Esophagus muscularis mucosa (tissue), 4 donors: Measurements from ENCODE around the gene NSL1. TPM values are rescaled to one million over a fixed set of nuclear protein-coding genes. Genes with fewer than 3 reads are reported as not detected.

Experiments
- DNase-seq: peaks from one replicate; pipeline ENCODE4 v3.0.0-alpha.2; 2017; ENCODE audit errors: extremely low spot score
- H3K27ac ChIP-seq, 4 donors: fragments of 200-600 bp; sonication (generic); replicated peaks in 1 of 4; 1 replicate in 3 of 4; 2 replicates in 1 of 4; pipeline ENCODE4 v1.5.1; 2016 to 2019; ENCODE audit warnings: mild to moderate bottlenecking in 1 of 4
- H3K27me3 ChIP-seq, 4 donors: fragments of 200-600 bp; sonication (generic); one replicate each; pipeline versions ENCODE4 v1.5.1 to v1.6.0; 2016 to 2019
- H3K36me3 ChIP-seq, 4 donors: fragments of 200-600 bp; sonication (generic); one replicate each; pipeline ENCODE4 v1.5.1; 2016 to 2019
- H3K4me1 ChIP-seq, 4 donors: fragments of 200-600 bp; sonication (generic); one replicate each; pipeline ENCODE4 v1.5.1; 2016 to 2019
- H3K4me3 ChIP-seq, 4 donors: fragments of 200-600 bp; sonication (generic); 1 replicate in 2 of 4; 2 replicates in 2 of 4; pipeline ENCODE4 v1.5.1; 2016 to 2019; ENCODE audit warnings: mild to moderate bottlenecking in 4 of 4, moderate library complexity in 1 of 4
- H3K9me3 ChIP-seq, 4 donors: fragments of 200-600 bp; sonication (generic); 1 replicate in 3 of 4; 2 replicates in 1 of 4; pipeline ENCODE4 v1.5.1; 2016 to 2019
- EP300 ChIP-seq: sonication (generic); formaldehyde crosslinking; IDR thresholded peaks from one replicate; pipeline ENCODE4 v1.6.1; 2017; ENCODE audit warnings: antibody characterized with exemption
- POLR2A ChIP-seq: fragments of 450-650 bp; IDR thresholded peaks from one replicate; pipeline ENCODE4 v1.6.1; 2017; ENCODE audit warnings: antibody characterized with exemption, moderate library complexity, mild to moderate bottlenecking, low read depth
- POLR2AphosphoS5 ChIP-seq, 2 donors: sonication (generic); formaldehyde crosslinking; IDR thresholded peaks; one replicate each; pipeline ENCODE4 v1.6.1; 2017; ENCODE audit warnings: antibody characterized with exemption in 2 of 2
- WGBS: methylation state at CpG from one replicate; pipeline ENCODE4 v1.1.5; 2018; 5-methylcytosine and 5-hydroxymethylcytosine counted together
- intact Hi-C: fragments of 100-400 bp; cut with DNase I; formaldehyde crosslinking; loops from one replicate; pipeline ENCODE4 v1.15.1; 2023
- total RNA-seq, 4 donors: library from RNA; depleted of rRNA; stranded (reverse); fragments of >200 nt; gene quantifications; one replicate each; pipeline versions ENCODE4 v1.1.0 to v1.2.1, GENCODE V29; 2016
- TF ChIP-seq, protein P1 (sequence below), 3 experiments: fragments of 200-600 bp in 2 of 3; fragments of 450-650 bp in 1 of 3; sonication (generic) in 2 of 3; IDR thresholded peaks; one replicate each; pipeline ENCODE4 v1.5.1; 2017 to 2019; ENCODE audit warnings: antibody characterized with exemption in 3 of 3, mild to moderate bottlenecking in 2 of 3, moderate library complexity in 1 of 3

NSL1 gene
- total RNA-seq, 4 donors from 2014 or later: 20.0 to 42.0 (median 30.8) TPM

DNA sequence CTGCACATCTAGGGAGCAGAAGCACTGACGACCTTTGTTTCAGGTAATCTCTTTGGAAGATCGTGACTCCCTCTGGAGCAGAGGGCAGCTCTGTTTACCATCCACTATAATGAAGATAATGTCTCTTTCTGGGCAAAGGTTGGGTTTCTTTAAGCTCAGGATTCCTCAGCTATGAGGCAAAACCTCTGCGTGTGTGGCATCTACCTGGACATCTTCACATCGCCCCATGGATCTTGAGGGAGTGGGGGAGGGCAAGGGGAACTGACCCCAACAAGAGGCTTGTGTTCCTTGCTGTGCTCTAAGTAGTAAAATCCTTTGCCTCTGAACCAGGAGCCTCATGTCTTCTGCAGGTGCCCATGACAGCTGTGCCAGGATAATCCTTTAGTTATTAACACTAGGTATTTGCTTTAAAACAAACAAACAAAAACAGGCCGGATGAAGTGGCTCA, 36.3 kb upstream of the NSL1 start:
- intact Hi-C loops: no loop called here

DNA sequence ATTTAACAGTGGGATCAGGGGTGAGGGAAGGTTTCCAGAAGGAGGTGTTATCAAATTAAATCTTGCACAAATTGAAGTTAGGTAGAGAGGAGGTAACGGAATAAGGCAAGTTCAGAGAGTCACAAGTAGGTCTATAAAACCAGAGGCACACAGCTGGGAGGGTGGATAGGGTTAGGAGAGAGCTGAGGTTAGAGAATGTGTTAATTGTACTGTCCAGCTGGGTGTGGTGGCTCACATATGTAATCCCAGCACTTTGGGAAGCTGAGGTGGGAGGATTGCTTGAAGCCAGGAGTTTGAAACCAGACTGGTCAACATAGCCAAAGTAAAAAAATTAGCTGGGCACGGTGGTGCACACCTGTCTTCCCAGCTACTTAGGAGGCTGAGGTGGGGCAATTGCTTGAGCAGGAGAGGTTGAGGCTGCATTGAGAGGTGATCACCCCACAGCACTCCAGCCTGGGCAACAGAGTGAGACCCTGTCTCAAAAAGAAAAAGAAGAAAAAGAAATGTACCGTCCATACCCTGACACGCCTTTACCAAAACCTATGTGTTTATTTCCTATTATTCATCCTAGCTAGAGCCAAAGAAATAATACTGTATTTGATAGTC, 35.7 kb upstream of the NSL1 start:
- intact Hi-C loops: no loop called here
- H3K27ac ChIP-seq: no peak overlapping the region
- TF ChIP-seq, protein P1, sequence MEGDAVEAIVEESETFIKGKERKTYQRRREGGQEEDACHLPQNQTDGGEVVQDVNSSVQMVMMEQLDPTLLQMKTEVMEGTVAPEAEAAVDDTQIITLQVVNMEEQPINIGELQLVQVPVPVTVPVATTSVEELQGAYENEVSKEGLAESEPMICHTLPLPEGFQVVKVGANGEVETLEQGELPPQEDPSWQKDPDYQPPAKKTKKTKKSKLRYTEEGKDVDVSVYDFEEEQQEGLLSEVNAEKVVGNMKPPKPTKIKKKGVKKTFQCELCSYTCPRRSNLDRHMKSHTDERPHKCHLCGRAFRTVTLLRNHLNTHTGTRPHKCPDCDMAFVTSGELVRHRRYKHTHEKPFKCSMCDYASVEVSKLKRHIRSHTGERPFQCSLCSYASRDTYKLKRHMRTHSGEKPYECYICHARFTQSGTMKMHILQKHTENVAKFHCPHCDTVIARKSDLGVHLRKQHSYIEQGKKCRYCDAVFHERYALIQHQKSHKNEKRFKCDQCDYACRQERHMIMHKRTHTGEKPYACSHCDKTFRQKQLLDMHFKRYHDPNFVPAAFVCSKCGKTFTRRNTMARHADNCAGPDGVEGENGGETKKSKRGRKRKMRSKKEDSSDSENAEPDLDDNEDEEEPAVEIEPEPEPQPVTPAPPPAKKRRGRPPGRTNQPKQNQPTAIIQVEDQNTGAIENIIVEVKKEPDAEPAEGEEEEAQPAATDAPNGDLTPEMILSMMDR (IDR thresholded peaks at IDR 0.05): no peak
- TF ChIP-seq EP300 (no peak), POLR2AphosphoS5 (IDR thresholded peaks at IDR 0.05) (no peak), POLR2A (no peak)
- WGBS: 93% methylated on average over 4 of the region's 4 CpGs
- H3K4me1 ChIP-seq: no peaks in the 10 kb centered on the region
- no peaks in the 10 kb centered on the region for H3K27me3 ChIP-seq
- H3K4me3 ChIP-seq: no peak overlapping the region
- peaks cover 0 to 16% (median 14%) of the 10 kb centered on the region in 4 donors for H3K9me3 ChIP-seq
- no peaks in the 10 kb centered on the region for H3K36me3 ChIP-seq
- no peak for DNase-seq

More for the DNA sequence above, 36.3 kb upstream of the NSL1 start:
- Histone ChIP-seq H3K27me3 (no peaks in the 10 kb centered on the region), H3K36me3 (no peaks in the 10 kb centered on the region), H3K9me3 (peaks cover 0 to 16% (median 14%) of the 10 kb centered on the region in 4 donors), H3K4me1 (no peaks in the 10 kb centered on the region), H3K27ac (no peak overlapping the region), H3K4me3 (no peak overlapping the region)
- WGBS: 92% methylated on average over 5 of the region's 5 CpGs
- TF ChIP-seq, protein P1 (IDR thresholded peaks at IDR 0.05): no peak
- TF ChIP-seq EP300 (no peak), POLR2A (no peak), POLR2AphosphoS5 (IDR thresholded peaks at IDR 0.05) (no peak)
- no peak for DNase-seq

DNA sequence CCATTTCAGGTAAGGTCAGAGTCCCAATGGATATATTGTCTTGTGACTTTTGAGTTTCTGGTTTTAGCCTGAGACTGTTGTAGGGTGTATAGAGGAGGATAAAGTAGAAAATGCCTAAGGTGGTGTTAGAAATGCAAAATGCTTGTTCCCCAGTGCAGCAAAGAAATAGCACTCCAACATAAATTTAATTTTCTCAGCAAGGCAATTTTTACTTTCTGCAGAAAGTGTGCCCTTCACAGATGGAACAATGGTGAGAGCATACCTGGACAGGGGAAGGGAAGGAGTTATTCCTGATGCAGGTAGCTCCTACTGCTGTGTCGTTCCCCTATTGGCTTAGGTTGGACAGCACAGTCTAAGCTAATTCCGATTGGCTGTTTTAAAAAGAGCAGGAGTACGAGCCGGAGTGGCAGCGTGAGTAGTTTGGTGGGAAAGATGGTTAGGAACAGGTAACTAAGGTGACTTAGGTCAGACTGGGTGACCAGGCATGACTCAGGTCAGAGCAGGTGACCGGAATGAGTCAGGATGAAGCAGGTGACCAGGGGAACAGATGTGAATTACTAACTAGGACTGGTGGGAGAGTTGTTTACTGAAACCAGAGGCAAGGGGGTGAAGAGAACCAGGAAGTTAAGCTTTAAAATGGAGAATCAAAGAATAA, 34.3 kb upstream of the NSL1 start:
- H3K36me3 ChIP-seq: no peaks in the 10 kb centered on the region
- H3K9me3 ChIP-seq: peaks cover 0 to 16% (median 14%) of the 10 kb centered on the region in 4 donors
- H3K4me1 ChIP-seq: no peaks in the 10 kb centered on the region
- 98% methylated on average over 6 of the region's 6 CpGs for WGBS
- TF ChIP-seq EP300 (no peak), POLR2A (no peak), POLR2AphosphoS5 (IDR thresholded peaks at IDR 0.05) (no peak)
- TF ChIP-seq, protein P1 (IDR thresholded peaks at IDR 0.05): no peak
- H3K4me3 ChIP-seq: no peak overlapping the region
- no peaks in the 10 kb centered on the region for H3K27me3 ChIP-seq
- no peak for DNase-seq
- intact Hi-C loops: no loop called here
- H3K27ac ChIP-seq: no peak overlapping the region

DNA sequence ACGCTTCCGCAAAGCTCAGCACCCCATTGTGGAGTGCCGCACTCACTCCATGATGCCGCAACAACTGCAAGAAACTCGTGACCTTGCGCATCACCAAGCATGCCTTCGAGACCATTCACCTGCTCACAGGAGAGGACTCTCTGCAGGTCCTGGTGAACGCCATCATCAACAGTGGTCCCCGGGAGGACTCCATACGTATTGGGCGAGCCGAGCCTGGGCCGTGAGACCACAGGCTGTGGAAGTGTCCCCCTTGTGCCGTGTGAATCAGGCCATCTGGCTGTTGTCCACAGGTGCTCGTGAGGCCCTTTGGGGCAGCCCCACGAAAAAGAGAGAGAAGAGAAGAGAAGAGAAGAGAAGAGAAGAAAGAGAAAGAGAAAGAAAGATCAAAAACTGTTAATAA, 32.6 kb upstream of the NSL1 start:
- intact Hi-C loops: no loop called here
- peaks cover 0 to 16% (median 14%) of the 10 kb centered on the region in 4 donors for H3K9me3 ChIP-seq
- H3K36me3 ChIP-seq: no peaks in the 10 kb centered on the region

More for the DNA sequence above, 32.6 kb upstream of the NSL1 start:
- 95% methylated on average over 16 of the region's 16 CpGs for WGBS
- DNase-seq: no peak
- H3K4me3 ChIP-seq: no peak overlapping the region
- H3K27ac ChIP-seq: no peak overlapping the region
- no peaks in the 10 kb centered on the region for H3K4me1 ChIP-seq
- no peak for TF ChIP-seq EP300
- TF ChIP-seq, protein P1 (IDR thresholded peaks at IDR 0.05): no peak
- TF ChIP-seq POLR2A: no peak
- TF ChIP-seq POLR2AphosphoS5 (IDR thresholded peaks at IDR 0.05): no peak
- H3K27me3 ChIP-seq: no peaks in the 10 kb centered on the region
